ENCODE measurements around the gene MAP3K3. TPM values are rescaled to one million over a fixed set of nuclear protein-coding genes. Genes with fewer than 3 reads are reported as not detected.

MAP3K3 gene
- total and polyA plus RNA-seq, 9 of the 15 experiments (the other 6 are each of a cell fraction or from before 2014, with no cell fraction given), result 0.69 to 16.5 (median 12.1) TPM

GRCh38 chr17:63621684-63622573 is at the start of gene MAP3K3 (continued):
- TF ChIP-seq JUND (IDR thresholded peaks at IDR 0.05; ENCODE audit: borderline replicate concordance, low read depth, low read length) (0 out of 2 replicates have a peak, but pooled peaks have one; percentile 33), JUND (tag; IDR thresholded peaks at IDR 0.05; ENCODE audit: borderline replicate concordance, low read depth, low read length) (no peak; the same call in 2 of the 3 replicates), RB1 (IDR thresholded peaks at IDR 0.05; ENCODE audit: low read depth) (peak; percentile 78), ZNF592 (IDR thresholded peaks at IDR 0.05) (no peak), SIX5 (IDR thresholded peaks at IDR 0.05; ENCODE audit: borderline replicate concordance in 1 of 2, insufficient read depth in 1 of 2, low read depth in 1 of 2, low read length in 2 of 2) (no peak), ZNF764 (CRISPR knock-in tag; IDR thresholded peaks at IDR 0.05; ENCODE audit: low read depth) (no peak), STAT6 (CRISPR knock-in tag; IDR thresholded peaks at IDR 0.05) (no peak), GTF2E2 (tag; IDR thresholded peaks at IDR 0.05) (no peak), PHTF2 (CRISPR knock-in tag; IDR thresholded peaks at IDR 0.05) (no peak), COPS2 (conservative IDR thresholded peaks at IDR 0.05) (no peak), SNAPC5 (CRISPR knock-in tag; IDR thresholded peaks at IDR 0.05) (no peak), FIP1L1 (IDR thresholded peaks at IDR 0.05; ENCODE audit: low read depth, low read length, poor library complexity, severe bottlenecking) (peak; percentile 26), TARDBP (IDR thresholded peaks at IDR 0.05) (no peak; the same call in 1 of the 2 replicates), RBM14 (IDR thresholded peaks at IDR 0.05; ENCODE audit: borderline replicate concordance, insufficient read depth, low read depth, low read length) (no peak), MYC (IDR thresholded peaks at IDR 0.05; ENCODE audit: low read depth, low read length) (0 out of 2 replicates have a peak, but pooled peaks have one; percentile 9), MYC (CRISPR knock-in tag; IDR thresholded peaks at IDR 0.05; ENCODE audit: borderline replicate concordance, low read depth) (0 out of 2 replicates have a peak, but pooled peaks have one; percentile 59), ZNF408 (CRISPR knock-in tag; IDR thresholded peaks at IDR 0.05; ENCODE audit: low read depth) (no peak), ZBED1 (IDR thresholded peaks at IDR 0.05) (no peak), ERF (CRISPR knock-in tag; IDR thresholded peaks at IDR 0.05) (no peak), KDM2B (CRISPR knock-in tag; IDR thresholded peaks at IDR 0.05) (no peak), ELF1 (tag; IDR thresholded peaks at IDR 0.05) (no peak)
